AG08396 (cell line): Measurements from ENCODE around the gene SUPT7L.
"Not testable (repeated sequence)": the region's sequence is repeated elsewhere in the genome, so short reads cannot be mapped to it uniquely, and the experiment has no call there.

ENCODE experiments used
- DNase-seq: peaks from one replicate; pipeline ENCODE4 v3.0.0; 2012; ENCODE audit warnings: low spot score, mixed read lengths

SUPT7L gene

DNA sequence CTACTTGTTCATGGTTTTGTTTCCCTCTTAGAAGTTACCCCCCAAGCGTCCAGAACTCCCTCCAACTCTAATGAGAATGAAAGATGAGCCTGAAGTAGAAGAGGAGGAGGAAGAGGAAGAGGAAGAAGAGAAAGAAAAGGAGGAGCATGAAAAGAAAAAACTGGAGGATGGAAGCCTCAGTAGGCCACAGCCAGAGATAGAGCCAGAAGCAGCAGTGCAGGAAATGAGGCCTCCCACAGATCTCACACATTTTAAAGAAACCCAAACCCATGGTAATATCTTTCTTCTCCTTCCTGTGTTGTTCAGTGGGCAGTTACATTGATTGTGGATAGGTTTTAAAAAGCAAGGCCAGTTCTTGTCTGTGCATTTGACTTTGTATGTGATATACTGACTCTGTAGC, 21.6 kb upstream of the SUPT7L start:
- DNase-seq: not testable (repeated sequence)

- peak; percentile 58 for DNase-seq
Observed at GRCh38 chr2:27683390-27684071, 20.1 kb upstream of the SUPT7L start.

DNA sequence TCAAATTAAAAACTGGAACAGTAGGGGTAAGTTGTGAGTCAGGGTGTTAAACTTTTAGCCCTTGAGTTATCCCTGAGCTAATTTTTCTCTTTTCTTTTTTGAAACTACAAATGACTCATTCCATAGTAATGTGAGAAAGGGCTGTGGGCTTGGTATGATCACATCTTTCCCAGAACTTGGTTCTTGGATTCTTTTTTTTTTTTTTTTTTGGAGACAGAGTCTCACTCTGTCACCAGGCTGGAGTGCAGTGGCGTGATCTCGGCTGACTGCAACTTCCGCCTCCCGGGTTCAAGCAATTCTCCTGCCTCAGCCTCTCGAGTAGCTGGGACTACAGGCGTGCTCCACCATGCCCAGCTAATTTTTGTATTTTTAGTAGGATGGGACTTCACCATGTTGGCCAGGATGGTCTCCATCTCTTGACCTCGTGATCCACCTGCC, 18.9 kb upstream of the SUPT7L start:
- DNase-seq: peak; percentile 69

DNA sequence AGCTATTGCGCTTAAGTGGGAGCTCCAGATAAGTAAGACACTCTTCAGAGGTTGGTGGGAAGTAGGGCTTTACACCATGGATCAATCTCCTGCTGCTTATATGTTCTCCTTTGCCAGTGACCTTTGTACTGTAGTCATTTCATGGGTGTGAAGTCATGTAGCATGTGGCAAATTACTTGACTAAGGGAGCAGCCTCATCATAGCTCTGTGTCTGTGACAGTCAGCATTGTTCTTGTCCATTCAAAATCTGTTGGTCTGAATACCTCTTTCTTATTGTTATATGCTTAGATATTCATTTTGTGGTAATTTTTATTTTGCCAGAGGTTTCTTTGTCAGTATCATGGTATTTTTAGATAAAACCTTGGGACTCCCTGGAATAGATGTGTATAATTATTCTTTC, 18.4 kb upstream of the SUPT7L start:
- DNase-seq: peak; percentile 15

DNA sequence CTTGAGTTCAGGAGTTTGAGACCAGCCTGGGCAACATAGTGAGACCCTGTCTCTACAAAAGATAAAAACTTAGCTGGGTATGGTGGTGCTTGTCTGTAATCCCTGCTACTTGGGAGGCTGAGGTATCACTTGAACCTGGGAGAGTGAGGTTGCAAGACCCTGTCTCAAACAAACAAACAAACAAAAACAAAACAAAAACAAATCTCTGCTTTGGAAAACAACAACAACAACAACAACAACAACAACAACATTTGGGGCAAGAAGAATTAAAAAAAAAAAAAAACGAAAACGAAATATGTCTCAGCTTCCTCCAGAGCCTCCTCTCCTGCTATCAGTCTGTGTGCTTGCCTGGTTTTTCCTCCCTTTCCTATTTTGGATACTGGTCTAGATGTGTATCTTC, 17.2 kb upstream of the SUPT7L start:
- DNase-seq: no peak

DNA sequence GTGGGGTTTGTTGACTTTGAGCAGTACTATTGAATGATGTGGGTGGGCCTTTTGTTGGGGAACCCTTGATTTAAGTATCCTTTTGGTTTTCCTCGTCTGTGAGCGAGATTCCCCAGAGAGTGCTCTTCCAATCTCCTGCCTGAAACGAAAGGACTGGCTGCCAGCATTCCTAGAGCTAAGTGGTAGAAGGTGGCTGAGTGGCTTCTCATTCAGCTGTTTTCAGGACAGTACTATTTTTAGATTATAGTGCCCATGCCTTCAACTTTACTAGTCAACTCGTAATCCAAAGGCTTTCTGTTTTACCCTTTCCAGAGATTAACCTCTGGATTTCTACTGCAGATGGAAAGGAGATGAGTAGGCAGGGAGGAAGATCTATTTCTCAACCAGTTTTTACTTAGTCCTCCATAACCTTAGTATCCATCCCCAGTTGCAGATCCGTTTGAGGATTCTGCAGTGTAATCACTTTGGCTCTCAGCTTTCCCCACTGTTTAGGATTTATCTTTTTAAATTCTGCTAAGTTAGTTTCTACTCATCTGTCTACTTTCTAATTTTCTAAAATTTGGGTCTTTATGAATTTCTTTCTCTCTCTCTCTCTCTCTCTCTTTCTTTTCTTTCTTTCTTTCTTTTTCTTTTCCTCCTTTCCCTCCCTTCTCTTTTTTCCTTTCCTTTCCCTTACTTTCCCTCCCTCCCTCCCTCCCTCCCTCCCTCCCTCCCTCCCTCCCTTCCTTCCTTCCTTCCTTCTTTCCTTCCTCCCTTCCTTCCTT, 9.5 kb upstream of the SUPT7L start:
- no peak for DNase-seq

- DNase-seq: no peak
Observed at GRCh38 chr2:27671235-27671634, 7.8 kb upstream of the SUPT7L start.

GRCh38 chr2:27667446-27667845, 4.0 kb upstream of the SUPT7L start:
- no peak for DNase-seq

DNA sequence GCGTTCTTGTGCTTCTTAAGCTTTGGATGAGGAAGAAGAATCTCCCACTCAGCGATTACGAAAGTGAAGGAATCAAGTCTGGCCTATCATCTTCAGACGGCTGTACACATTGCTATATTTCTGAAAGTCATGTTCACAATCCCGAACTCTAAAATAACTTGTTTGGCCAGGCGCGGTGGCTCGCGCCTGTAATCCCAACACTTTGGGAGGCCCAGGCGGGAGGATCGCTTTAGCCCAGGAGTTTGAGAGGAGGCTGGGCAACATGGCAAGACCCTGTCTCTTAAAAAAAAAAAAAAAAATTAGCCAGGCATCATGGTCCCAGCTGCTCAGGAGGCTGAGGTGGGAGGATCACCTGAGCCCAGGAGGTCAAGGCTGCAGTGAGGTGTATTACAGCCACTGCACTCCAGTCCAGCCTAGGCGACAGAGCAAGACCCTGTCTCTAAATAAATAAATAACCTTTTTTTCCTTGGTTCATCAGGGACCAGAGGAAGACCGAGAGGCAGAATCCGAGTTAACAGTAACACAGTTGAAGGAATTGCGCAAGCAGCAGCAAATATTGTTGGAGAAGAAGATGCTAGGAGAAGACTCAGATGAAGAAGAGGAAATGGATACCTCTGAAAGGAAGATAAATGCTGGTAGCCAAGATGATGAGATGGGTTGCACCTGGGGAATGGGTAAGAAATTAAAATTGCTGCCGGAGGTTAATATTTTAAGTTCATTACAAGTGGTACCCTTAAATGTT, 1.4 kb upstream of the SUPT7L start:
- DNase-seq: no peak

DNA sequence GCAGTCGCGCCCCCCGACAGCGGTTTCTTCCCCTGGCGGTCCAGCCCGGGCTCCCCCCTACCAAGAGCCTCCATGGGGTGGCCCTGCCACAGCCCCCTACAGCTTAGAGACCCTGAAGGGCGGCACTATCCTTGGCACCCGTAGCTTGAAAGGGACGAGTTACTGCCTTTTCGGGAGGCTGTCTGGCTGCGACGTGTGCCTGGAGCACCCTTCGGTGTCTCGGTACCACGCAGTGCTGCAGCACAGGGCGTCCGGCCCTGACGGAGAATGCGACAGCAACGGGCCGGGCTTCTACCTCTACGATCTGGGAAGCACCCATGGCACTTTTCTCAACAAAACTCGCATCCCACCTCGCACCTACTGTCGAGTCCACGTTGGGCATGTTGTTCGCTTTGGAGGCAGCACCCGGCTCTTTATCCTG, 750 bp upstream of the SUPT7L start:
- peak; percentile 4 for DNase-seq

DNA sequence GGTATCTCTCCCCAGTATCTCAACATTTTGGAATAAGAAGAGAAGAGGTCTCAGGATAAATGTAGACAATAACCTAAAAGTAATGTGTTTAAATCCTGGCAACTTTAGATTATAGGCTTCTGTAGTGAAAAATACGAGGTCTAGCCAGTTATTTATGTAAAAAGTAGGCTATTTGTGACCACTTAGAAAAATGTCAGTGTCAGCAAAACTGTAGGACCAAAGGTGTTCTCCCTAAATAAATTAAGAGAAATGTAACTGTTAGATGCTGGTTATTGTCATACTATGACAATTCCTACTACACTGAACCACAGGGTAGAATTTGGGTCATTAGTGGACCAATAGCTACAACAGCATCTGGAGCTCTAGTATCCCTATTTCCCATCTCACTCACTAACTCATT, 2.0 kb downstream of the SUPT7L start:
- DNase-seq: no peak

DNA sequence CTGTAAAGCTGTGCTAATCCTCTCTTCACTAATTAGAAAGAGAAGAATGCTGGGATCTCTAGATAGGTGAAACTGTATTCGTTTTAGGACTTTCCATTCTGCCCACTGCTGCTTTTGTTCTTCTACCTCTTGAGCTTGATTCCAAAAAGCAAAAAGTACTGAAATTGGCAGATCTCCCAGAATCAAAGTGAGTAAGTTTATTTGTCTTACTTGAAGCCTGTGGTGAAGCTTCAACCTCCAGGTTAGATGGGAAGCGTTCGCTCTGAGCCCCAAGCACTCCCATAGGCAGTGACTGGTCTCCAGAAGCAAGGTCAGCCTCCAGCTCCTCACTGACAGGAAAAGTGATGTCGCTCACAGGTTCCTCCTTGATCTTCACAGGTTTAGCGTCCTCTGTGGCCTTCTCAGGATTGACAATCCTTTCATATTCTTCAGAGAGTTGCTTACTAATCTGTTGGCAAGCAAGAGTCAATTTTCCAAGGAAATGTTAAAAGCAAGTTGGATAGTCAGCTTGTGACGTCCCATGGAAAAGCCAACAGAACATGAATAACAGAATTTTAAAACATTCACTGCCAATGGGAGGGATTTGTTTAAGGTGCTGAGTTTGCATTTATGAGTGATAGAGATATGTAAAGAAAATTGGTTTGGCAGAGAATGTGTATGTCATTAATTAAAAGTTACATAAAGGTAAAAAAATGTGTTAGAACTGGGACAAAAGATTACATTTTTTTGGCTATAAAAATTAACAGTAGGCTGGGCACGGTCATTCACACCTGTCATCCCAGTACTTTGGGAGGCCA, 8.1 kb downstream of the SUPT7L start:
- peak; percentile 8 for DNase-seq

- peak; percentile 7 for DNase-seq
Observed at GRCh38 chr2:27653397-27653796, 10.0 kb downstream of the SUPT7L start.

GRCh38 chr2:27652790-27653189, 10.6 kb downstream of the SUPT7L start:
- no peak for DNase-seq

DNA sequence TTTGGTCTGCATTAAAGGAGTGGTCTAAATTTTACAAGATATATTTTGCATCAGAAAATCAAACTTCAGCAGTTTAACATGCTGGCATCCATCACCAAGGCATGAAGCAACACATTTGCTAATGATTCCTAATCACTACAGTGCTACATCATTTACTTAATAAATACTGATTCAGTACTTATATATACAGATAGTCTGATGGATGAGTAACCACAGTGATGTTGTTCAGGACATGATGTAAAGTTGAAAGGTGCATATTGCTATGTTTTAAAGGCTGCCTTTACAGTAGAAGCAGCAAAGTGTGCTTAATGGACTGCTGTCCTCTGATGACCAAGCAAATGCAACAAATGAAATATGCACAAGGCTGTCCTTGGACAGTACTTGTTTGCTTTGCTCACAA, 11.1 kb downstream of the SUPT7L start:
- no peak for DNase-seq

DNA sequence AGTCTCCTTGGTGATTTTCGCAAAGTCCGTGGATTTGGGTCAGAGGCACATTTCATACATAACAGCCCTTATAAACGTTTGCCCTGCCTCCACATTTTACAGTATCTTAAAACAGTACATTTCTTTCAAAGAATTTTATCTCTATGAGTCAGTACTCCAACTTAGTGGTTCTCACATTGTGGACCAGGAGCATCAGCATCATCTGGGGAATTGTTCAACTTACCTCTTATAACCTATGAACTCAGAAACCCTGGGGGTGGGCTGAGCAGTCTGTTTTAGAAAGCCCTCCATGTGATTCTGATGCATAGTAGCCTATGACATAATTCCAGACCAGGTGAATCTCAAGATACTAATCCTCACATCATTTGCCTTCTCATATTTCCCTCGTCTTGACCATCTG, 12.4 kb downstream of the SUPT7L start:
- DNase-seq: no peak

DNA sequence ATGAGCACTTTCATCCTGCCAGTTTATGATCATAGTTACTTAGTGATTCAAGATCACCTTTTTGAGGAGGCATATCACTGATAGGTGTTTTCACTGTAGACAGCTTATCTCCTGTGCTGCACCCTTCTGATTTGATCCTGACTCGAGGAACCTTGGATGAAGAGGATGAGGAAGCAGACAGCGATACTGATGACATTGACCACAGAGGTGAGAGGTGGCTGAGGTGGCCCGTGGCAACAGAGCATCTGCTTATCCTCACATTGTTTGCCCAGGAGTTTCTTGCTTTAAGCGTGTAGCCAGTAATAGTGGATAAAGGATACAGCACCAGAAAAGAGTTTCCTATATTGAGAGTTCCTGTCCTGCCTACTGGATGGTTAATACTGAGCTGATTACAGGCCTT, 15.7 kb downstream of the SUPT7L start:
- DNase-seq: no peak

DNA sequence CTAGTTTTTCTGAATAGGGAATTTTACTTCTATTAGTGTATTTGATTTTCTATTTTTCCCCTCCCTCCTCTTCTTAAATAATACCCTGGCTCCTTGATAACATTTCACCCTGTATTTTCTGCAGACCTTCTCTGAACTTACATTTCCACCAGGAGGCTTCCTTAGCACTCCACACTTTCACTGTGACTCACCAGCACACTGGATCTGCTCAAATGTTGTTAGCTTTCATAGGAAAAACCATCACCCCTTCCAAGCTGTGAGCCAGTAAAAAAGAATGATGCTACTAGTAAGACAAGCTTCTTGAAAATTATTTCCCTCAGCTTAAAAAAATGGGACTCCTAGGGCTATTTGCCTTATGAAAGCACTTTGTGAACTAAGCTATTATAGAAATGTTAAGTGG, 16.1 kb downstream of the SUPT7L start:
- DNase-seq: peak; percentile 10

DNA sequence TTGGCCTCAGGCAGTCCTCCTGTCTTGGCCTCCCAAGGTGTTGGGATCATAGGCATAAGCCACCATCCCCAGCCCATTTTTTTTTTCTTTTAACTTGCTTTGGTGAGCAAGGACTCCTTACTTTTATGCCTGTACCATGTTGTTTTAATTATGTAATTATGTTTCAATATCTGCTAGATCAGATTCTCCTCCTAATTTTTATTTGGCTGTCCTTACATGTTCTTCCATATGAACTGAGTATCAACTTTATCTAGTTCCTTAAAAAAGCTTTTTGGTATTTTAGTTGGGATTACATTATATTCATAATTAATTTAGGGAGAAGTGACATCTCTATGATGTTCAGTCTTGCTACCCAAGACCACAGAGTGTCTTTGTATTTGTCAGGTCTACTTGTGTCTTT, 18.2 kb downstream of the SUPT7L start:
- DNase-seq: no peak

- no peak for DNase-seq
Observed at GRCh38 chr2:27640722-27641245, 22.6 kb downstream of the SUPT7L start.

- DNase-seq: peak; percentile 25
Observed at GRCh38 chr2:27638709-27639108, 24.7 kb downstream of the SUPT7L start.
